ENCODE measurements around the gene ISOC1.

The ISOC1 gene

GRCh38 chr5:129112295-129112694, 17.7 kb downstream of the ISOC1 start:
- DNase-seq (ENCODE audit: low read depth), result no peak
- H3K4me3 ChIP-seq (ENCODE audit: low read depth, low read length), result no peak overlapping the region
- TF ChIP-seq CTCF (IDR thresholded peaks at IDR 0.05; ENCODE audit: insufficient read depth, low read depth, low read length, missing control alignments), result no peak

GRCh38 chr5:129113867-129114266, 19.3 kb downstream of the ISOC1 start:
- H3K4me3 ChIP-seq (ENCODE audit: low read depth, low read length), result no peak overlapping the region
- DNase-seq (ENCODE audit: low read depth), result no peak
- TF ChIP-seq CTCF (IDR thresholded peaks at IDR 0.05; ENCODE audit: insufficient read depth, low read depth, low read length, missing control alignments), result no peak

- no peak for DNase-seq (ENCODE audit: low read depth)
- TF ChIP-seq CTCF (IDR thresholded peaks at IDR 0.05; ENCODE audit: insufficient read depth, low read depth, low read length, missing control alignments), result no peak
- no peak overlapping the region for H3K4me3 ChIP-seq (ENCODE audit: low read depth, low read length)
These were observed 20.1 kb downstream of the ISOC1 start for GRCh38 chr5:129114539-129115193.

DNA sequence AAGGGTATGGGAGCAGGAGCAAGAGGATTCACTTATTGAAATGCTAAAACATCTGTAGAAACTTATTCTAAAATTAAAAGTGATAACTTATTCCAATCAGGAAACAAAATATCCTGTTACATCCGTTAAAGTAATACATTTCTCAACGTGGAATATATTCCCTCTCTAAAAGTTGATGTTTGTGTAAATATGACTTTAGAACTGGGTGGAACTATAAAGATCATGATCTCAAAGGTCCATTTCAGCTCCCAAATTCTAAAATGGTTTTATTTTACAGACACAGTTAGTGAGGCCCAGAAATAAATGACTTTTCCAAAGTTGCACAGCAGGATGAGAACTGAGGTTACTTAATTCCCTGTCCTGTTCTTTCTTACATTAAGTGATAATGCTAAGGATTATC, 21.1 kb downstream of the ISOC1 start:
- DNase-seq (ENCODE audit: low read depth), result no peak
- no peak for TF ChIP-seq CTCF (IDR thresholded peaks at IDR 0.05; ENCODE audit: insufficient read depth, low read depth, low read length, missing control alignments)
- no peak overlapping the region for H3K4me3 ChIP-seq (ENCODE audit: low read depth, low read length)

GRCh38 chr5:129116797-129117196, 22.2 kb downstream of the ISOC1 start:
- TF ChIP-seq CTCF (IDR thresholded peaks at IDR 0.05; ENCODE audit: insufficient read depth, low read depth, low read length, missing control alignments), result no peak
- no peak for DNase-seq (ENCODE audit: low read depth)
- H3K4me3 ChIP-seq (ENCODE audit: low read depth, low read length), result no peak overlapping the region

GRCh38 chr5:129118405-129118804, 23.9 kb downstream of the ISOC1 start:
- no peak for DNase-seq (ENCODE audit: low read depth)
- TF ChIP-seq CTCF (IDR thresholded peaks at IDR 0.05; ENCODE audit: insufficient read depth, low read depth, low read length, missing control alignments), result no peak
- H3K4me3 ChIP-seq (ENCODE audit: low read depth, low read length), result no peak overlapping the region

GRCh38 chr5:129118826-129119225, 24.3 kb downstream of the ISOC1 start:
- TF ChIP-seq CTCF (IDR thresholded peaks at IDR 0.05; ENCODE audit: insufficient read depth, low read depth, low read length, missing control alignments), result no peak
- no peak overlapping the region for H3K4me3 ChIP-seq (ENCODE audit: low read depth, low read length)
- no peak for DNase-seq (ENCODE audit: low read depth)
